Stimulated activated CD4-positive, alpha-beta T cell treated with anti-CD3 and anti-CD28 coated beads, Interleukin-2, amount 100 ng/mL, for 4 hours (primary cell): ENCODE measurements around the gene PRELID3B.
"Not testable (repeated sequence)": the region's sequence is repeated elsewhere in the genome, so short reads cannot be mapped to it uniquely, and the experiment has no call there.

Source experiments
- DNase-seq: peaks from one replicate; pipeline ENCODE4 v3.0.0-alpha.2; 2020; ENCODE audit warnings: low read depth

Gene PRELID3B

GRCh38 chr20:59048681-59049030 lies 6.1 kb upstream of the PRELID3B start:
- DNase-seq, result no peak

GRCh38 chr20:59047938-59048680 lies 5.5 kb upstream of the PRELID3B start:
- no peak for DNase-seq

GRCh38 chr20:59046862-59047261 lies 4.3 kb upstream of the PRELID3B start:
- no peak for DNase-seq

GRCh38 chr20:59044796-59045195 lies 2.2 kb upstream of the PRELID3B start:
- DNase-seq, result no peak

GRCh38 chr20:59044295-59044694 lies 1.7 kb upstream of the PRELID3B start:
- DNase-seq, result no peak

GRCh38 chr20:59043698-59044097 lies 1.1 kb upstream of the PRELID3B start:
- no peak for DNase-seq

GRCh38 chr20:59042796-59043631 lies 428 bp upstream of the PRELID3B start:
- peak; percentile 93 for DNase-seq

- DNase-seq, result not testable (repeated sequence)
Measured at GRCh38 chr20:59041487-59041886, 1.1 kb downstream of the PRELID3B start.

- no peak for DNase-seq
Measured at GRCh38 chr20:59040667-59041066, 1.9 kb downstream of the PRELID3B start.

- DNase-seq, result no peak
Measured at GRCh38 chr20:59039233-59039632, 3.4 kb downstream of the PRELID3B start.

GRCh38 chr20:59037386-59037785 lies 5.2 kb downstream of the PRELID3B start:
- DNase-seq, result no peak

GRCh38 chr20:59035381-59035780 lies 7.2 kb downstream of the PRELID3B start:
- no peak for DNase-seq

- DNase-seq, result no peak
Measured at GRCh38 chr20:59033616-59034165, 8.9 kb downstream of the PRELID3B start.

- DNase-seq, result no peak
Measured at GRCh38 chr20:59033093-59033492, 9.5 kb downstream of the PRELID3B start.

GRCh38 chr20:59032713-59033059 lies 9.9 kb downstream of the PRELID3B start:
- DNase-seq, result no peak

- peak; percentile 95 for DNase-seq
Measured at GRCh38 chr20:59032023-59032712, 10.4 kb downstream of the PRELID3B start, which contains the start of gene ATP5F1E. Gene ATP5F1E (minus strand): TSS chr20:59032335. CDS start chr20:59032251, 84 bp downstream.

- no peak for DNase-seq
Measured at GRCh38 chr20:59031564-59032022, 11.0 kb downstream of the PRELID3B start.

GRCh38 chr20:59030911-59031563 lies 11.5 kb downstream of the PRELID3B start:
- DNase-seq, result no peak

- DNase-seq, result no peak
Measured at GRCh38 chr20:59028812-59029211, 13.8 kb downstream of the PRELID3B start.

GRCh38 chr20:59027741-59028320 lies 14.8 kb downstream of the PRELID3B start:
- DNase-seq, result no peak
